ENCODE measurements around the gene CACNG7.

CACNG7 gene

DNA sequence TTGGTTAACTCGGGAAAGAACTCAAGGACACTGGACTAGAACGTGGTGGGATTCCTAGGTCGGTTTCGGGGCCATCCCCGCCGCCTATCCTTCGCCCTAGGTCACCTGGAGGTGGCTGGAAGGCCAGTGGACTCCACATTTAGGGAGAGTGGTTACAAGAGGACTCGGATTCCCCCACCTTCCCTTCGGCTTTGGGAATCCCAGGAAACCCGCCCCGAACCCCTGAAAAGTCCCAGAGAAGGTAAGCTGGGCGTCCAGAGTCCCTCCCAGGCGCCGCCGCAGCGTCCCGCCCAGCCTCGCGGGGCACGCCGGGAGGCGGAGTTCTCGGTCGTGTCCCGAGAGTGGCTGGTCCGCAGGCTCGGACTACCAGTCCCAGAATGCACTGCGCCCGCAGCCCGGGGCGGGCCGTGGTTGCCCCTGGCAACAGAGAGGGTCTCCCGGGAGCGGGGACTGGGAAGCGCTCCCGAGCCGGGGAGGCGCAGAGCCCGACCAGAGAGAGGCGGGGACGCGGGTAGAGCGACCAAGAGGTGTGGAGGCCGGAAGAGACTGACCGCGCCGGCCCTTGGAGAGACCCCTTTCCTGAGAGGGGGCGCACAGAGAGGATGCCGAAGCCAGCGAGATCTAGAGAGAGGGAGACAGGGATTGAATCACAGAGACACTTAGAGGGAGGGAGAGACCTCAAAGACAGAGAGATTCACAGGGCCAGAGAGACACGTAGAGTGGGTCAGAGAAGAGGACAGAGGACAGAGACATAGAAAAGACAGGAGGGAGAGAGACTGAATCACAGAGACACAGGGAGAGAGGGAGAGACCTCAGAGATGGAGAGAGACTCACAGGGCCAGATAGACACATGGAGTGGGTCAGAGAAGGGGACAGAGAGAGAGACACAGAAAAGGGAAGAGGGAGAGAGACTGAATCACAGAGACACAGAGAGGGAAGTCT is 29.7 kb upstream of the CACNG7 start:
- DNase-seq = peak; percentile 96 to 99

DNA sequence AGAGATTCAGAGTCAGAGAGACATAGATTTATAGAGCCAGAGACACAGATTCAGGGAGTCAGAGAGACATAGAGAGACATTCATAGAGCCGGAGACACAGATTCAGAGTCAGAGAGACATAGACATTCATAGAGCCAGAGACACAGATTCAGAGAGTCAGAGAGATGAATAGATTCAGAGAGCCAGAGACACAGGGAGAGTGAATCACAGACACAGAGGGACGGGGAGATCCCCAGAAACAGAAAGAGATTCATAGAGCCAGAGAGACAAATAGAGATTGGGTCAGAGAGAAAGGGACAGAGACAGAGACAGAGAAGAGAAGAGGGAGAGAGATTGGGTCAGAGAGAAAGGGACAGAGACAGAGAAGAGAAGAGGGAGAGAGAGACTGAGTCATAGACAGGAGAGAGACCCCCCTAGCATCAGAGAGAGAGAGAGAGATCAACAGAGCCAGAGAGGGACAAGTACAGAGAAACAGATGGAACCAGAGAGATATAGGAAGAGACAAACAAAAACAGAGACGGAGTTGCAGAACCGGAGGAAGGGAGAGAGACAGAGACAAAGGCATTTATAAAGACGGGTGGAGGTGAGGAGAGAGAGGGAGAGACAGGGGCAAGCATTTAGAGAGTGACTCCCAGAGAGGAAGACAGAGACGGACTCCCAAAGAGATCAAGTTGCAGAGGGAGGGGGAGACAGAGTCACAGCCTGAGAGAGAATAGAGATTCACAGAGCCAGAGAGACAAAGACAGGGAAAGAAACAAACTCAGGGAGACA is 28.2 kb upstream of the CACNG7 start:
- DNase-seq = no peak

DNA sequence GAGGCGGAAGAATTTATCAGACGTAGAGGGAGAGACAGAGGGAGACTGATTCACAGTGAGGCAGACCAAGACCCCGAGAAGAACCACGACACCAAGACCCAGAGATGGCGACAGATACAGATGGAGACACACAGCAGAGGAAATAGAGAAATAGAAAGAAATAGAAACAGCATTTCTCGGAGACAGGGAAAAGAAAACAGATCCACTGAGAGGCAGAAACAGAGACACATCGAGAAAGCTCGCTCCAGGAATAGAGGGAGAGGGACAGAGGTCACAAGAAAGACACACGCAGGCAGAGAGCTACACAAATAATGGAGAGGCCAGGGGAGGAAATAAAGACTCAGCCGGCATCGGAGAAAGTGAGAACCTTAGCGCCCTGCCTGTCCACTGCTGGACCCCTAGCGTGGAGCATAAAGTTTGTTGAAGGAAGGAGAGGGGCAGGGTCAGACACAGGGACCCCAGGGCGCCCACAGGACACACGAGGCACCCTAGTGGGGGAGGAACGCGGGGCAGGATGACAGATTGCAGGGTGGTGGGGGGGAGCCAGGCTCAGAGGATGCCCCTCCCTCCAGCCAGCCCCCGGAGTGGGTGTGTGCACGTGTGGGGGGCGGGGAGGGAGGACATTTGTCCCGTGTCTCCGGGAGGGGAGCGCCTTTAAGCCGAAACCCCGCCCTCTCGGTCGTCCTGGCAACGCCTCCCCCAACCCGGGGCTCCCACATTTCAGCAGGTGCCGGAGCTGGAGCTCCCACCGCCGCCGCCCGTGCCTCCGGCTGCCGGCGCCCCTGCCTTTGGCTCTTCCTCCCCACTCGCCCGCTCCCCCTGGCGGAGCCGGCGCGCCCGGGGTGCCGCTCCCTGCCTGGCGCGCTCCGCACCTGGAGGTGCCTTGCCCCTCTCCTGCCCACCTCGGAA is 27.3 kb upstream of the CACNG7 start, which contains the start of gene PRKCG:
Gene PRKCG (plus strand): TSS at position 716 of the 909 bp plus-strand sequence. CDS start 298 bp downstream, outside the sequence.
- DNase-seq = peak; percentile 80 to 89

DNA sequence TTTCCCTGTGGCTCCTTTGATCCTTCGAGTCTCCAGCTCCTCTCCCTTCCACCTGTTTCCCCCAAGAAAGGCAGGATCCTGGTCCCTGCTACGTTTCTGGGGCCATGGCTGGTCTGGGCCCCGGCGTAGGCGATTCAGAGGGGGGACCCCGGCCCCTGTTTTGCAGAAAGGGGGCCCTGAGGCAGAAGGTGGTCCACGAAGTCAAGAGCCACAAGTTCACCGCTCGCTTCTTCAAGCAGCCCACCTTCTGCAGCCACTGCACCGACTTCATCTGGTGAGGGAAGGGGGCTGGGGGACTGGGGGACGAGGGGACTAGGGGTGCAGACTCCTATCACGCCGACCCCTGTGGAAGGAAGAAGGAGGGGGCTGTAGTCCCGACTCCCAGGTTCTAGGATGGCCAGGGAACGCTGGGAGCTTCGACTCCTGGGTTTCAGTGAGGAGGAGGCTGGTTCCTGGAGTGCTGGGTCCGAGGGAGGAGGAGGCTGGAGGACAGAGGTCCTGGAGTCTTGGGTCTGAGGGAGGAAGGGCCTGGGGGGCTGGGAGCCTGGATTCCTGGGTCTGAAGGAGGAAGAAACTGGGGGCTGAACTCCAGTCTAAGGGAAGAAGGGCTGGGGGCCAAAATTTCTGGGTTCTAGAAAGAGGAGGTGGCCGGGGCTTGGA is 26.6 kb upstream of the CACNG7 start:
- no peak for DNase-seq

DNA sequence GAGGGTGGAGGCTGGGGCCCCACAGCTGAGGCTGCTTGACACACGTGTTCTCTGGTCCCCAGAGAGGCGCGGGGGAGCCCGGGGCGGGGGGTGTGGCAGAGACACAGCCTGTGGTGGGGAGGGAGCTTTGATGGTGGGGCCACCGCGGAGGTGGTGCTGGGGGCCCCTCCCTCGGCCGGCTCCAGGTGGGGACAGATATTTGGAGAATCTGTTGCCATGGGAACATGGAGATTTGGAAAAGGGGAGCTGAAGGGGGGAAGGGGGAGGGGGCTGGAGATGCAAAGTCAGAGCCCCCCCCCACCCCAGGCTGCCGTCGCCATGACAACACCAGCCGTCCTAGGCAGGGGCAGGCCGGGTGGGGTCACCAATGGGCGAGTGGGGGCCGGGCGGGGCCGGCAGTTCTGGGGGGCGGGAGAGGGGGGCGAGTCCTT is 25.8 kb upstream of the CACNG7 start:
- no peak for DNase-seq

DNA sequence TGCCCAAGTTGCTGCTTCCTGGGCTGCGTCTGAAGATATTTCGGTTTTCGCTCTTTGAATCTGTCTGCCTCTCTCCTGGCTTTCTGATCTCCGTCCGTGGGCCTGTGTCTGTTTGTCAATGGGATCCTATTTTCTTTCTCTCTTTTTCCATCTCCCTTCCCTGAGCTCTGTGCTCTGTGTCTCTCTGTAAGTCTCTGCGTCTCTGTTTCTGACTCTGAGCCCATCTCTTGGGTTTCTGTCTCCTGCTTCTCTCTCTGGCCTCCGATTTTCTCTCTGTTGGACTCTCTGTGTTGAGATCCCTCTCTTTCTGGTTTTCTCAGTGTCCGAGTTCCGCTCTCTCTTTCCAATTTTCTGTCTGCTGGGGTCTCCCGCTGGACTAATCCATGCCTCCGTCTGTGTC is 25.3 kb upstream of the CACNG7 start:
- no peak for DNase-seq

DNA sequence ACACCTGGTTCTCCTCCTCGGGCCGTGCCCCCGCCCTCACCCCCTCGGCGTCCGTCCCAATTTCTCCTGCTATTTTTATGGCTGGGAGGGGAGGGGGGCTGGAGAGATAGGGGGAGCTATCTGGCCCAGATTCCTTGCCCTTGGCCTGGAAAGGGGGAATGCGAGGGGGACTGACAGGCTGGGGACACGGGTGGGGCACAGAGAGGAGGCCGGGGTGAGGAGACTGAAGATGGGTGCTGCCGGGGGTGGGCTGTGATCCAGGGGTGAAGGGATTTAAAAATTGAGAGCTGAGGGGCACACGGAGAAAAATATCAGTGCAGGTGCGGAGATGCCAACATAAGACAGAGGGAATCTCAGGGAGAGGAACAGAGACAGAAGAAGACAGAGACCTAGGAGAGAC is 24.8 kb upstream of the CACNG7 start:
- DNase-seq = no peak

DNA sequence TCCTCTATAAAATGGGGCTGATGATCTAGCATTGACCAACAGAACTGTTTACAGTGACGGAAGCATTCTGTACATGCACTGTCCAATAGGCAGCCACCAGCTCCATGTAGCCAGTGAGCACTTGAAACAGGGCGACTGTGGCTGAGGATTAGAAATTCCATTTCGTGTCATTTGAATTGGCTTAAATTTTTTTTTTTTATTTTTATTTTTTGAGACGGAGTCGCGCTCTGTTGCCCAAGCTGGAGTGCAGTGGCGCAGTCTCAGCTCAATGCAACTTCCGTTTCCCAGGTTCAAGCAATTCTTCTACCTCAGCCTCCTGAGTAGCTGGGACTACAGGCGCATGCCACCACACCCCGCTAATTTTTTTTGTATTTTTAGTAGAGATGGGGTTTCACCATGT is 24.0 kb upstream of the CACNG7 start:
- DNase-seq = no peak

DNA sequence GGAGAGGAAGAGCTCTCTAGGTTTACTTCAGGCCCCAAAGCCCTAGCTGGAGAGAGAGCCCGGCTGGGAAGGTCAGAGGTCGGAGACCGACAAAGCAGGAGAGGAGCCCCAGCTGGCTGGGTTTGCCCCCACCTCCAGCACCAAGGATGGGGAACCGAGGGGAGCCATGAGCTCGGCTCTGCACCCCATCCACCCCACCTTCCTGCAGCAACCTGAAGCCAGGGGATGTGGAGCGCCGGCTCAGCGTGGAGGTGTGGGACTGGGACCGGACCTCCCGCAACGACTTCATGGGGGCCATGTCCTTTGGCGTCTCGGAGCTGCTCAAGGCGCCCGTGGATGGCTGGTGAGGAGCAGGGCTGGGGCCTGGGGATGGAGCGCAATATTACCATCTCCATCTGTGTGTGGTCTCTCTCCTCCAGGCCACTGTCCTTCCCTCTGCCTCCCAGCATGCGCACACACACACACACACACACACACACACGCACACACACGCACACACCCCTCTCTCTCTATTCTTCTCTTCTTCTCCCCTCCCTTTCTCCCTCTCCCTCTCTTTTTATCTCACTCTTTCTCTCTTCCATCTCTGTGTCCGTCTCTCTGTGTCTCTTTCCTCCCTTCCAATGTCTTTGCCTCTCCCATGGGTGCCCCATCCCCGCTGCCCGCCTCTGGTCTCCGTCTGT is 16.6 kb upstream of the CACNG7 start:
- DNase-seq = no peak

DNA sequence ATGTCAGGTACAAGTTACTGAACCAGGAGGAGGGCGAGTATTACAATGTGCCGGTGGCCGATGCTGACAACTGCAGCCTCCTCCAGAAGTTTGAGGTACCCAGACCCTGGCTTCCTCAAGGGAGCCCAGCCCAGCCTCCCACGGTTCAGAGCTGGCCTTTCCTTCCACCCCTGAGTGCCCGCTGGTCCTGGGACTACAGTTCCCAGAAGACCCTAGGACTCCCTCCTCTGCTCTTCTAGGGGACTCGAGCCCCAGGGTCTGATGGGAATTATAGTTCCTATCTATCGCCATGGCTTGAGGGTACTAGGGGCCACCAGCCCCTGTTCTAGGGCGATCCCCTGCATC is 16.1 kb upstream of the CACNG7 start:
- peak in 1 of 2 experiments; percentile 32 for DNase-seq

DNA sequence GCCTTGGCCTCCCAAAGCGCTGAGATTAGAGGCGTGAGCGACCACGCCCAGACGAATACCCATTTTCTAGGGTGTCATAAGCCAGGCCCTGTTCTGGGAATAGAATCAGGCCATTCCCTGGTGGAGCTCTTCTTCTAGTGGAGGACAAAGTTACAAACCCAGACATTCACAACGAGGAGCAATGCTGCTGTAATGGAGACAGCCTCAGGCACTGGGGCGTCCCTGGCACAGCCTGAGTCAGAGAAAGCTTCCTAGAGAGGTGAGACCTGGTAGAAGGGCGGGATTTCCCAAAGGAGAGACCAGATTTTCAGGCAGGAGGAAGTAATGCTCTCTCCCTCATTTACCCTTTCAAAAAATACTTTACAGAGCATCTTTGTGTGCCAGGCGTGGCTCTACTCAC is 14.4 kb upstream of the CACNG7 start:
- no peak for DNase-seq

DNA sequence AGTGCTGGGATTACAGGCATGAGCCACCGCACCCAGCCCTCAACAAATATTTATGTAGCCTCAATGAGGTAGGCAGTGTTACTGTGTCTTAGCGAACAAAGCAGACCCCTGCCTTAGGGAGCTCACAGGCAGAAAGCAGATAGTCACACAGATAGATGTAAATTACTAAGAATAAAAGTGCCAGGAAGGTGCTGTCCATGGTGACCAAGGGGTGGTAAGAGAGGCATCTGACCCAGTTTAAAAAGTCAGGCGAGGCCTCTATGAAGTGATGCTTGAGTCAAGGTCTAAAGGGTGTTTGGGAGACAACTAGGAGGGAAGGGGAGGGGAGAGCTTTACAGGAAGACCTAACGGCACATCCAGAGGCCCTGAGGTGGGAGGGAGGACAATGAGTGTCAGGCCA is 12.4 kb upstream of the CACNG7 start:
- no peak for DNase-seq

DNA sequence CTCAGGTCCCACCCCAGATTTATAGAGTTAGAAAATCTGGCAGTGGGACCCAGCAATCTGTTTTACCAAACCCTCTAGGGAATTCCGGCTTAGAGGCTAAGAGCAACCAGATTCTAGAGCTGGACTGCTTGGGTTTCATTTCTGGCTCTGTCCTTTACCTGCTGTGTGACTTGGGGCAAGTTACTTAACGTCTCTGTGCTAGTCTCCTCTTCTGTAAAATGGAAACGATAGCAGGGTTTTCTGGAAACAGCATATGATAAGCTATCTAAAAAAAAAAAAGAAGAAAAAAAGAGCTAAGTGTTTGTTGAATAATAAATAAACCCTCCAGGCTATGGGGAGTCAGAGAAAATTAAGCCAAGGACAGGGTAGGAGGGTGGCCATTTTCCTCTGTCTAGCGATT is 11.6 kb upstream of the CACNG7 start:
- DNase-seq = no peak

DNA sequence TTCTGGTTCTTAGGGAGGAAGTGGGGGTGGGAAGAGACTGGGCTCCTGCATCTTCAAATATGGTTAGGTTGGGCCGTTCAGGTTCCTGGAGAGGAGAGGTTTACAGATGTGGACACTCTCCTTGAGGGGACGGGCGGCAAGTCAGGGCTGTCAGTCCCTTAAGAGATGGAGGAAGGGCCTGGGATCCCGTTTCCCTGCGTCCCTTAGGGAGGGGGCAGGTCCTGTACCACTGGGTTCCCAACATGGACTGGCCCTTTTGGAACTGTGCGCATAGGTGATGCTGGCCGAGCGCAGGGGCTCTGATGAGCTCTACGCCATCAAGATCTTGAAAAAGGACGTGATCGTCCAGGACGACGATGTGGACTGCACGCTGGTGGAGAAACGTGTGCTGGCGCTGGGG is 10.9 kb upstream of the CACNG7 start:
- no peak for DNase-seq

DNA sequence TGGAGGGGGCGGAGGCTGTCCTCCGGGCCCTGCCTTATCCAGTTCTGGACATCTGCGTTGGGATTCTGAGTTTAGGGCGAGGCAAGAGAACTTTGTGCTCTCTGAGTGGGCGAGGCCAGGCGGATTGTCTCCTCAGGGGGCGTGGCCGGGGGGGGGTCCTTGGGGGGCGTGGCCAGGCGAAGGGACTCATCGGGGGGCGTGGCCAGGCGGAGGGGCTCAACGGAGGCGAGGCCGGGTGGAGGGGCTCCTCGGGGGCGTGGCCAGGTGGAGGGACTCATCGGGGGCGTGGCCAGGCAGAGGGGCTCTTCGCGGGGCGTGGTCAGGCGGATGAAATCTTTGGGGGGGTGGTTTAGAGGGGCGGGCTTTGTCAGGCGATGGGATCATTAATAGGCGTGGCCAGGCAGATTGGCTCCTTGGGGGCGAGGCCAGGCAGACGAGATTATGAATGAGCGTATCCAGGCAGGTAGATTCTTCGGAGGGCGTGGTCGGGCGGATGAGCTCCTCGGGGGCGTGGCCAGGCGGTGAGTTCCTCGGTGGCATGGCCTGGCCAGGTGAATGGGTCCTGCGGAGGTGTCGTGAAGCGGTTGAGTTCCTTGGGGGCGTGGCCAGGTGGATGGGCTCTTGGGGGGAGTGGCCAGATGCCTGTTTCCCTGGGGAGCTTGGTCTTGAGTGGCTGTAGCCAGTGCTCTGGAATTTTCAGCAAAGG is 10.3 kb upstream of the CACNG7 start:
- DNase-seq = no peak

DNA sequence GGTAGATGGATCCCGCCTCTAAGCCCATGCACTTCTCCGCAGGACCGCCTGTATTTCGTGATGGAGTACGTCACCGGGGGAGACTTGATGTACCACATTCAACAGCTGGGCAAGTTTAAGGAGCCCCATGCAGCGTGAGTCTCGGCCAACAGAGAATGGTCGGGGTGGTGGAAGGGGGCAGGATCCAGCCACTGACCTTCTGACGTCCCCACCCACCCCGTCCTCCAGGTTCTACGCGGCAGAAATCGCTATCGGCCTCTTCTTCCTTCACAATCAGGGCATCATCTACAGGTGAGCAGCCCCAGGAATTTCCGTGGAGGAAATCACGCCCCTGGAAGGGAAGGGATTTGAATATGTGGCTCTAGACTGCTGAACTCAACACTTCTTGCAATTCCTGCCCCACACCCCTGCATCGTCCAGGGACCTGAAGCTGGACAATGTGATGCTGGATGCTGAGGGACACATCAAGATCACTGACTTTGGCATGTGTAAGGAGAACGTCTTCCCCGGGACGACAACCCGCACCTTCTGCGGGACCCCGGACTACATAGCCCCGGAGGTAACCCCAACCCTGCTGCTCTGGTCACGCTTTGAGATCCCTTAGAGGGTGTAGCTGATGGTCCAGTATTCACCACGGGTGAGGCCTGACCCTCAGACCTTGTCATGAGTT is 8.8 kb upstream of the CACNG7 start:
- no peak for DNase-seq

DNA sequence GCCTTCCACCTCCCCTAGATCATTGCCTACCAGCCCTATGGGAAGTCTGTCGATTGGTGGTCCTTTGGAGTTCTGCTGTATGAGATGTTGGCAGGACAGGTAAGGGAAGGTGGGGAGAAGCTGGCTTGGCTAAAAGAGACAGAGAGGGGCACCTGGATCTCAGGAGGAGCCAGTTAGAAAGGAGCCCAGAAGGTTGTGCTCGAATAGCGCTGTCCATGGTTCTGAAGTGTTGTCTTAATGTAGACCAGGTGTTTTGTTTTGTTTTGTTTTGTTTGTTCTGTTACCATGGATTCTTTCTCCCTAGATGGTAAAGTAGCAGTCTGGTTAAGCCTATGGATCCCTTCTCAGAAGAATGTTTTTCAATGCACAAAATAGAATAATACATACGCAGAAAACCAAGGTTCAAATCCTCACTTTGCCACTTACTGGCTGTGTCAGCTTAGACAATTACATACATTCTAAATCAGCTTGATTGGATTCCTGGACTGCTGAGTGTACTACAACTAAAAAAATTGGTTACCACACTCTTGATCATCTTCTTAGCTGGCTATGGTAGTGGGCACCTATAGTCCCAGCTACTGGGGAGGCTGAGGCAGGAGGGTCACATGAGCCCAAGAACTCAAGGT is 5.9 kb upstream of the CACNG7 start:
- DNase-seq = no peak

DNA sequence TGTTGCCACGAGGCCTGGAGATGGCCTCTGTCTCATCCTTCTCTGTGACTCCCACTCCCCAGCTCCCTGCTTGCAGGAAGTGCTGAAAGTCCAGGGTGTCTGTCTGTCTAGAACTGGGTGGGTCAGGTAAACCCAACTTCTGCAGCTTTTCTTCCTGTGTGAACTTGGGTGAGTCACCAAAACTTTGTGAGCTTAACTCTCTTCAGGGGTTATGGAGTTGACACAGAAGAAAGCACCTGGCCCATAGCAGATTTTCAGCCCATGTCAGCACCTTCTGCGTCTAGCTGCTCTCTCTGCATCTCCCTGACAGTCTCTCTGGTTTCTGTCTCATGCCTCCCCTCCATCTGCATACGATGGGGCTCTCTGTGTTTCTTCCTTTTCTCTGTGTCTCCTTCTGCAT is 4.2 kb upstream of the CACNG7 start:
- DNase-seq = no peak

DNA sequence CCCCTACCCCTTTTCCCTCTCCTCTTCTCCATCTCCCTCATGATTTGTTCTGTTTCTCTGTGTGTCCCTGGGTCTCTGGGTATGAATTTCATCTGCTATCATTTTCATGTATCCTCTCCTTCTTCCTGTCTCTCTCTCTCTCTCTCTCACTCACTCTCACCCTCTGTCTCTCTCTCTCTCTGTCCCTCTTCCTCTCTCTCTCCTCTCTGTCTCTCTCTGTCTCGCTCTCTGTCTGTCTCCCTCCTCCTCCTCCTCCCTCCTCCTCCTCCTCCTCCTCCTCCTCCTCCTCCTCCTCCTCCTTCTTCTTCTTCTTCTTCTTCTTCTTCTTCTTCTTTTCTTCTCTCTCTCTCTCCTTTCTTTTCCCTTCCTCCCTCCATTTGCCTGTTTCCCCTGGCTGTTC is 3.3 kb upstream of the CACNG7 start:
- no peak for DNase-seq
